ENCODE measurements around the gene HMX3. TPM values are rescaled to one million over a fixed set of nuclear protein-coding genes. Genes with fewer than 3 reads are reported as not detected.

Gene HMX3
- total RNA-seq, result not detected

GRCh38 chr10:123135415-123136141 lies at the start of gene HMX3:
Gene HMX3, plus strand, starts transcription at chr10:123135970. Its CDS starts 81 bp downstream, at chr10:123136051.
- H3K4me3 ChIP-seq (ENCODE audit: low read depth, poor library complexity, severe bottlenecking), result peak within 1 kb of the TSS; percentile 13
- WGBS, 2 donors, result 1 to 3% methylated on average over 46 to 48 of the region's 76 CpGs
- intact Hi-C loops (cut with DNase I; ENCODE audit: low total_unique reads), result no loop called here
- DNase-seq (ENCODE audit: low spot score in 2 of 2), result peak in 1 of 2 donors; percentile 83
- no peak for TF ChIP-seq POLR2A (IDR thresholded peaks at IDR 0.05)
- TF ChIP-seq CTCF (IDR thresholded peaks at IDR 0.05), result no peak

- H3K4me3 ChIP-seq (ENCODE audit: low read depth, poor library complexity, severe bottlenecking), result no peak overlapping the region
- no peak for DNase-seq (ENCODE audit: low spot score in 2 of 2)
- WGBS, 2 donors, result 77 to 91% methylated on average over 7 of the region's 7 CpGs
- no peak for TF ChIP-seq CTCF (IDR thresholded peaks at IDR 0.05)
- no peak for TF ChIP-seq POLR2A (IDR thresholded peaks at IDR 0.05)
- intact Hi-C loops (cut with DNase I; ENCODE audit: low total_unique reads), result no loop called here
These were observed 49.5 kb upstream of the HMX3 start for GRCh38 chr10:123086281-123086680.

- 73 to 82% methylated on average over 4 of the region's 4 CpGs for WGBS, 2 donors
- no peak for DNase-seq (ENCODE audit: low spot score in 2 of 2)
- H3K4me3 ChIP-seq (ENCODE audit: low read depth, poor library complexity, severe bottlenecking), result no peak overlapping the region
- no peak for TF ChIP-seq CTCF (IDR thresholded peaks at IDR 0.05)
- TF ChIP-seq POLR2A (IDR thresholded peaks at IDR 0.05), result no peak
- intact Hi-C loops (cut with DNase I; ENCODE audit: low total_unique reads), result no loop called here
These were observed 48.4 kb upstream of the HMX3 start for GRCh38 chr10:123087348-123087747.

- DNase-seq (ENCODE audit: low spot score in 2 of 2), result no peak
- intact Hi-C loops (cut with DNase I; ENCODE audit: low total_unique reads), result no loop called here
- WGBS, 2 donors, result 66 to 76% methylated on average over 3 of the region's 3 CpGs
- TF ChIP-seq CTCF (IDR thresholded peaks at IDR 0.05), result no peak
- TF ChIP-seq POLR2A (IDR thresholded peaks at IDR 0.05), result no peak
- no peak overlapping the region for H3K4me3 ChIP-seq (ENCODE audit: low read depth, poor library complexity, severe bottlenecking)
These were observed 48.0 kb upstream of the HMX3 start for GRCh38 chr10:123087786-123088185.

- 53 to 54% methylated on average over 14 of the region's 14 CpGs for WGBS, 2 donors
- no peak overlapping the region for H3K4me3 ChIP-seq (ENCODE audit: low read depth, poor library complexity, severe bottlenecking)
- TF ChIP-seq CTCF (IDR thresholded peaks at IDR 0.05) (no peak), POLR2A (IDR thresholded peaks at IDR 0.05) (no peak)
- intact Hi-C loops (cut with DNase I; ENCODE audit: low total_unique reads), result no loop called here
- DNase-seq (ENCODE audit: low spot score in 2 of 2), result no peak
These were observed 42.9 kb upstream of the HMX3 start for GRCh38 chr10:123092635-123093414.

Data from lower leg skin (tissue), 4 donors.